OCI-LY7 (cell line): ENCODE data around the gene RHBDD1. TPM values are rescaled to one million over a fixed set of nuclear protein-coding genes. Genes with fewer than 3 reads are reported as not detected.

ENCODE experiments used
- BruUV-seq: library from RNA; stranded (reverse); fragments of 400-500 nt; replicated peaks from 2 replicates; lab custom pipeline; 2021; lab: Mats Ljungman, UMichigan
- CTCF ChIA-PET: fragments of 300-600 bp; sonication (Branson Sonifier 250); formaldehyde crosslinking; loops from one replicate; lab custom pipeline; 2022; ENCODE audit warnings: antibody characterized with exemption; ENCODE audit not compliant: unreplicated experiment; lab: Charles Lee
- POLR2A ChIA-PET: fragments of 300-600 bp; sonication (Branson Sonifier 250); formaldehyde crosslinking; loops from one replicate; lab custom pipeline; 2022; ENCODE audit warnings: antibody characterized with exemption; lab: Charles Lee
- DNase-seq: peaks from one replicate; pipeline ENCODE4 v3.0.0-alpha.2; 2015; ENCODE audit warnings: low spot score
- H2AFZ ChIP-seq: fragments of 200-600 bp; sonication (generic), shearing (Covaris generic); 2 replicates; pipeline ENCODE4 v1.6.1; 2014; ENCODE audit warnings: mild to moderate bottlenecking, antibody characterized with exemption, low read length, moderate library complexity
- H3K27ac ChIP-seq: fragments of 200-600 bp; sonication (generic); 2 replicates; pipeline ENCODE4 v1.5.1; 2014; ENCODE audit warnings: mixed run types, low read depth, mild to moderate bottlenecking, moderate library complexity, low read length, inconsistent platforms; ENCODE audit not compliant: poor library complexity, severe bottlenecking
- H3K36me3 ChIP-seq: fragments of 200-600 bp; sonication (generic); 2 replicates; pipeline ENCODE4 v1.6.1; 2014; ENCODE audit warnings: mild to moderate bottlenecking, antibody characterized with exemption, low read length, moderate library complexity, mixed read lengths; ENCODE audit not compliant: insufficient read depth
- H3K4me1 ChIP-seq: fragments of 200-600 bp; sonication (generic); 2 replicates; pipeline ENCODE4 v1.5.1; 2014; ENCODE audit warnings: mild to moderate bottlenecking, low read length; ENCODE audit not compliant: insufficient read depth, poor library complexity, severe bottlenecking
- H3K4me2 ChIP-seq: fragments of 200-600 bp; sonication (generic); 2 replicates; pipeline ENCODE4 v1.6.1; 2014; ENCODE audit warnings: mild to moderate bottlenecking, low read length
- H3K4me3 ChIP-seq: fragments of 200-600 bp; sonication (generic); 2 replicates; pipeline ENCODE4 v1.5.1; 2014; ENCODE audit warnings: mild to moderate bottlenecking, low read depth, low read length; ENCODE audit not compliant: poor library complexity, severe bottlenecking
- H3K79me2 ChIP-seq: fragments of 200-600 bp; sonication (generic); 2 replicates; pipeline ENCODE4 v1.6.1; 2016; ENCODE audit warnings: low read depth, mild to moderate bottlenecking, low read length, moderate library complexity, mixed read lengths; ENCODE audit not compliant: insufficient read depth
- H3K9me2 ChIP-seq: fragments of 200-600 bp; sonication (generic); 2 replicates; pipeline ENCODE4 v1.6.1; 2016; ENCODE audit warnings: mild to moderate bottlenecking, low read length, mixed read lengths; ENCODE audit not compliant: insufficient read depth
- H3K9me3 ChIP-seq: fragments of 200-600 bp; sonication (generic); 2 replicates; pipeline ENCODE4 v1.6.1; 2014; ENCODE audit warnings: mild to moderate bottlenecking, mixed run types, low read length, mixed read lengths
- H4K20me1 ChIP-seq: fragments of 200-600 bp; sonication (generic); 2 replicates; pipeline ENCODE4 v1.6.1; 2014; ENCODE audit warnings: mild to moderate bottlenecking, antibody characterized with exemption, low read length, moderate library complexity, mixed read lengths; ENCODE audit not compliant: insufficient read depth
- EZH2phosphoT487 ChIP-seq: fragments of 200-600 bp; sonication (generic); IDR thresholded peaks from 2 replicates; pipeline ENCODE4 v1.6.1; 2018; ENCODE audit warnings: low read depth, borderline replicate concordance, mild to moderate bottlenecking, mixed run types, antibody characterized with exemption, low read length, moderate library complexity, mixed read lengths
- intact Hi-C: fragments of 100-400 bp; cut with micrococcal nuclease; formaldehyde crosslinking; loops from one replicate; pipeline ENCODE4 v1.10.0; 2022; ENCODE audit not compliant: unreplicated experiment
- total RNA-seq, 2 experiments: library from RNA; depleted of rRNA in 1 of 2; stranded (reverse); fragments of >200 nt in 1 of 2; shearing (Covaris generic) in 1 of 2; gene quantifications; 2 replicates each; pipeline ENCODE4 v1.2.3, GENCODE V29; 2014 to 2022
- TF ChIP-seq, protein P1 (sequence below): fragments of 200-600 bp; sonication (generic); conservative IDR thresholded peaks from 2 replicates; pipeline ENCODE4 v1.5.1; 2014; ENCODE audit warnings: mild to moderate bottlenecking, antibody characterized with exemption, low read length, moderate library complexity, mixed read lengths

The RHBDD1 gene
- total RNA-seq, 2 experiments from 2014 or later = 40.8 to 80.3 TPM

DNA sequence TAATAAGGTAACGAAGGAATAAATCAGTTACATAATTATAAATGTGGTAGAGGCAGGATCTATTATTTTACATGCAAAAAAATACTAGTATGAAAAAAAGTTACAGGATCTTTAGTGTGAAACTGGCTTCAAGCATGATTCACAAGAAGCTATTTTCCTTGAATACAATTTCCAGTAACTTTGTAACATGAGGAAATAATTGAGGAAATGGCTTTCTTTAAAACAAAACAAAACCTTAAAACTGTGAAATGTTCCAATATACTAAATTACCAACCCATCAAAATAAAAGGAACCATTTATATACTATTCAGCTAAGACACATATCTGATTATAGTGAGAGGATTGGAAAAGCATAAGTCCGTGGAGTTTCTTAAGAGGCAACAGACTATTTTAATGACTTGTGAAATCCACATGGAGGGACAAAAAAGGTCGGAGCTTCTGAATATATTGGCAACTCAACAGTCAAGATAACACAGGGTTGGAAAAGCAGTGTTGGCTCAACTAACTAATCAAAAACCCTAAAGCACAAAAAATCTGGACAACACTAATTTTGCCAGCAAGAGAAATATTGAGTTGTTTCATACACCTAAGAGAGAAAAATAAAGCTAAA is 46.9 kb upstream of the RHBDD1 start:
- H3K27ac ChIP-seq = no peak overlapping the region
- no peaks in the 10 kb centered on the region; the same call in 1 of the 2 replicates for H3K9me3 ChIP-seq
- ChIA-PET POLR2A (interaction anchor here (0.6 to 10.5 kb wide), 8 partner anchors 10 to 191 kb away, joined by 3 to 122 read pairs (median 4); no protein-coding TSS in a partner anchor), CTCF (interaction anchor here (0.9 to 1.8 kb wide), 2 partner anchors 11 to 15 kb away, joined by 3 to 5 read pairs; partner anchors contain the start of gene IRS1)
- H3K4me1 ChIP-seq = peaks cover 44% of the 10 kb centered on the region
- peaks cover 39% of the 10 kb centered on the region for H3K36me3 ChIP-seq
- no peaks in the 10 kb centered on the region for H4K20me1 ChIP-seq
- H2AFZ ChIP-seq = no peak overlapping the region
- H3K79me2 ChIP-seq = peaks cover 67% of the 10 kb centered on the region
- H3K9me2 ChIP-seq = no peaks in the 10 kb centered on the region
- peak overlapping the region; percentile 93; the same call in 1 of the 2 replicates for H3K4me2 ChIP-seq
- no peak for DNase-seq
- no peak overlapping the region for H3K4me3 ChIP-seq
- intact Hi-C loops = no loop called here
- TF ChIP-seq, protein P1, sequence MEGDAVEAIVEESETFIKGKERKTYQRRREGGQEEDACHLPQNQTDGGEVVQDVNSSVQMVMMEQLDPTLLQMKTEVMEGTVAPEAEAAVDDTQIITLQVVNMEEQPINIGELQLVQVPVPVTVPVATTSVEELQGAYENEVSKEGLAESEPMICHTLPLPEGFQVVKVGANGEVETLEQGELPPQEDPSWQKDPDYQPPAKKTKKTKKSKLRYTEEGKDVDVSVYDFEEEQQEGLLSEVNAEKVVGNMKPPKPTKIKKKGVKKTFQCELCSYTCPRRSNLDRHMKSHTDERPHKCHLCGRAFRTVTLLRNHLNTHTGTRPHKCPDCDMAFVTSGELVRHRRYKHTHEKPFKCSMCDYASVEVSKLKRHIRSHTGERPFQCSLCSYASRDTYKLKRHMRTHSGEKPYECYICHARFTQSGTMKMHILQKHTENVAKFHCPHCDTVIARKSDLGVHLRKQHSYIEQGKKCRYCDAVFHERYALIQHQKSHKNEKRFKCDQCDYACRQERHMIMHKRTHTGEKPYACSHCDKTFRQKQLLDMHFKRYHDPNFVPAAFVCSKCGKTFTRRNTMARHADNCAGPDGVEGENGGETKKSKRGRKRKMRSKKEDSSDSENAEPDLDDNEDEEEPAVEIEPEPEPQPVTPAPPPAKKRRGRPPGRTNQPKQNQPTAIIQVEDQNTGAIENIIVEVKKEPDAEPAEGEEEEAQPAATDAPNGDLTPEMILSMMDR = no peak
- no peak for TF ChIP-seq EZH2phosphoT487
- no TSS peak for BruUV-seq

DNA sequence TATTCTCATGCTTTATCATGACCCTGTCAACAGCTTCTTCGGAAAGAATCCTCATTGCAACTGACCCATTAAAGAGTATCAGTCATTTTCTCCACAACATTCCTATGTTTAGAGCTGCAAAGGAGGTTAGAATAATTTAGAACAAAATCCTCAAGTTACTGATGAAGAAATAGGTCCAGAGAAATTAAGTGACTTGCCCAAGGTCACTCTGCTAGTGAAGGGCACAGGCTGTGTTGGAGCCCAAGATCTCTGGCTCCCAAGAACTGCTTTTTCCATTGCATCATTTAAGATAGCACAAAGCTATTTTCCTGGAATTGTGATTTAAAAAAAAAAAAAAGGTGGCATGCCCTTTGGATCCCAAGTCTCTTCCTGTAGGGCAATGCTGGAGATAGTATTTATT is 45.8 kb upstream of the RHBDD1 start:
- BruUV-seq = no TSS peak
- peak overlapping the region; percentile 79 for H3K27ac ChIP-seq
- TF ChIP-seq, protein P1 = no peak
- TF ChIP-seq EZH2phosphoT487 = no peak
- H4K20me1 ChIP-seq = no peaks in the 10 kb centered on the region
- H2AFZ ChIP-seq = no peak overlapping the region
- H3K4me3 ChIP-seq = peak overlapping the region; percentile 73
- H3K79me2 ChIP-seq = peaks cover 73% of the 10 kb centered on the region
- peaks cover 44% of the 10 kb centered on the region for H3K4me1 ChIP-seq
- no peak for DNase-seq
- intact Hi-C loops = loop anchor here (2.0 to 10.0 kb wide), 2 partner anchors 117 to 1515 kb away; no protein-coding TSS in a partner anchor
- CTCF ChIA-PET = interaction anchor here (0.9 to 1.8 kb wide), 3 partner anchors 10 to 19 kb away, joined by 3 to 5 read pairs (median 3); partner anchors contain the start of gene IRS1
- POLR2A ChIA-PET = interaction anchor here (0.6 to 10.5 kb wide), 10 partner anchors 10 to 252 kb away, joined by 3 to 122 read pairs (median 7); partner anchors contain the start of gene IRS1
- no peaks in the 10 kb centered on the region for H3K9me2 ChIP-seq
- peak overlapping the region; percentile 93 for H3K4me2 ChIP-seq
- peaks cover 40% of the 10 kb centered on the region for H3K36me3 ChIP-seq
- H3K9me3 ChIP-seq = no peaks in the 10 kb centered on the region; the same call in 1 of the 2 replicates
